ENCODE results near the gene PROM1.

DNA sequence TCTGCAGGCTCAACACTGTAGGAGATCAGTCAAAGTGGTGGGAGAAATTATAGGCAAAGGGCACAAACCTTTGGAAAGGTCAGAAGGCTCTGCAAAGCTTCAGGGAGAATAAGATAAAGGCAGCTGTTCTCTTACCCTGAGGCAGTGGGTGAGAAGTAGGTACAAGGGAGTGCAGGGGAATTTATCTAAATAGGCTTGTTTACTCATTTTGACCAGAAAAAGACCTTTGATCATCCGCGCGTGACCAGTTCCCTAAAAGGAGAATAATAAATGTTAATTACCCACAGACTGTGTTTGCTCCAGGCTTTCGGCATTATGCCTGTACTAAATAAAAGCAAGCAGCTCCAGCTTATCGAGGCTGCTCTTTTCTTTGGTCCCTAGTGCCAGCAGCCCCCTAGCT, 130.2 kb downstream of the PROM1 start:
- TF ChIP-seq CTCF (IDR thresholded peaks at IDR 0.05) (no peak), POLR2AphosphoS5 (IDR thresholded peaks at IDR 0.05) (no peak), POLR2A (IDR thresholded peaks at IDR 0.05) (no peak)
